Measurements from ENCODE around the gene LRRC39.

DNA sequence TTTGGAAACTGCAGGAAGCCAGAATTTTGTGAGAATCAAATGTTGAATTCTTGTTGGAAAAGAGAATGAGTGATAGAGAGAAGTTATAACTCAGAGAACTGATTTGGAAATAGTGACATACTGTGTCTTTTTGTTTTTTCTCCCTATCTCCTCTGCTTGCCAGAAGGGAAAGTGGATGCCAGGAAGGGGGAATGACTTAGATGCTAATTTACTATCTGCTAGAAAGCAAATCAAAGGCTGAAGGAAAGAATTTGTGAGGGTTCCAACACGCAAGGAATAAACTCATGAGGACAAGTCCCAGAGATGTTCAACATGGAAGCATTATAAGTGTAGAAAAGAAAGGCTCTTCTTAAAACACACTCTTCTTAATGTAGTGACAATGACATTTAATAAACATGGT, 20.5 kb upstream of the LRRC39 start:
- TF ChIP-seq ZNF335 (tag by site-specific recombination; conservative IDR thresholded peaks at IDR 0.05) (no peak), ZNF660 (tag by site-specific recombination; IDR thresholded peaks at IDR 0.05) (no peak), ZNF561 (tag by site-specific recombination; IDR thresholded peaks at IDR 0.05; ENCODE audit: borderline replicate concordance) (no peak), YY1 (tag by site-specific recombination; IDR thresholded peaks at IDR 0.05) (no peak), GLIS1 (tag by site-specific recombination; IDR thresholded peaks at IDR 0.05) (no peak)
- TF ChIP-seq, protein P1, sequence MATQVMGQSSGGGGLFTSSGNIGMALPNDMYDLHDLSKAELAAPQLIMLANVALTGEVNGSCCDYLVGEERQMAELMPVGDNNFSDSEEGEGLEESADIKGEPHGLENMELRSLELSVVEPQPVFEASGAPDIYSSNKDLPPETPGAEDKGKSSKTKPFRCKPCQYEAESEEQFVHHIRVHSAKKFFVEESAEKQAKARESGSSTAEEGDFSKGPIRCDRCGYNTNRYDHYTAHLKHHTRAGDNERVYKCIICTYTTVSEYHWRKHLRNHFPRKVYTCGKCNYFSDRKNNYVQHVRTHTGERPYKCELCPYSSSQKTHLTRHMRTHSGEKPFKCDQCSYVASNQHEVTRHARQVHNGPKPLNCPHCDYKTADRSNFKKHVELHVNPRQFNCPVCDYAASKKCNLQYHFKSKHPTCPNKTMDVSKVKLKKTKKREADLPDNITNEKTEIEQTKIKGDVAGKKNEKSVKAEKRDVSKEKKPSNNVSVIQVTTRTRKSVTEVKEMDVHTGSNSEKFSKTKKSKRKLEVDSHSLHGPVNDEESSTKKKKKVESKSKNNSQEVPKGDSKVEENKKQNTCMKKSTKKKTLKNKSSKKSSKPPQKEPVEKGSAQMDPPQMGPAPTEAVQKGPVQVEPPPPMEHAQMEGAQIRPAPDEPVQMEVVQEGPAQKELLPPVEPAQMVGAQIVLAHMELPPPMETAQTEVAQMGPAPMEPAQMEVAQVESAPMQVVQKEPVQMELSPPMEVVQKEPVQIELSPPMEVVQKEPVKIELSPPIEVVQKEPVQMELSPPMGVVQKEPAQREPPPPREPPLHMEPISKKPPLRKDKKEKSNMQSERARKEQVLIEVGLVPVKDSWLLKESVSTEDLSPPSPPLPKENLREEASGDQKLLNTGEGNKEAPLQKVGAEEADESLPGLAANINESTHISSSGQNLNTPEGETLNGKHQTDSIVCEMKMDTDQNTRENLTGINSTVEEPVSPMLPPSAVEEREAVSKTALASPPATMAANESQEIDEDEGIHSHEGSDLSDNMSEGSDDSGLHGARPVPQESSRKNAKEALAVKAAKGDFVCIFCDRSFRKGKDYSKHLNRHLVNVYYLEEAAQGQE (tag by site-specific recombination; IDR thresholded peaks at IDR 0.05) = no peak
- TF ChIP-seq, protein P2, sequence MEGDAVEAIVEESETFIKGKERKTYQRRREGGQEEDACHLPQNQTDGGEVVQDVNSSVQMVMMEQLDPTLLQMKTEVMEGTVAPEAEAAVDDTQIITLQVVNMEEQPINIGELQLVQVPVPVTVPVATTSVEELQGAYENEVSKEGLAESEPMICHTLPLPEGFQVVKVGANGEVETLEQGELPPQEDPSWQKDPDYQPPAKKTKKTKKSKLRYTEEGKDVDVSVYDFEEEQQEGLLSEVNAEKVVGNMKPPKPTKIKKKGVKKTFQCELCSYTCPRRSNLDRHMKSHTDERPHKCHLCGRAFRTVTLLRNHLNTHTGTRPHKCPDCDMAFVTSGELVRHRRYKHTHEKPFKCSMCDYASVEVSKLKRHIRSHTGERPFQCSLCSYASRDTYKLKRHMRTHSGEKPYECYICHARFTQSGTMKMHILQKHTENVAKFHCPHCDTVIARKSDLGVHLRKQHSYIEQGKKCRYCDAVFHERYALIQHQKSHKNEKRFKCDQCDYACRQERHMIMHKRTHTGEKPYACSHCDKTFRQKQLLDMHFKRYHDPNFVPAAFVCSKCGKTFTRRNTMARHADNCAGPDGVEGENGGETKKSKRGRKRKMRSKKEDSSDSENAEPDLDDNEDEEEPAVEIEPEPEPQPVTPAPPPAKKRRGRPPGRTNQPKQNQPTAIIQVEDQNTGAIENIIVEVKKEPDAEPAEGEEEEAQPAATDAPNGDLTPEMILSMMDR (tag by site-specific recombination; IDR thresholded peaks at IDR 0.05) = no peak
- TF ChIP-seq, protein P3, sequence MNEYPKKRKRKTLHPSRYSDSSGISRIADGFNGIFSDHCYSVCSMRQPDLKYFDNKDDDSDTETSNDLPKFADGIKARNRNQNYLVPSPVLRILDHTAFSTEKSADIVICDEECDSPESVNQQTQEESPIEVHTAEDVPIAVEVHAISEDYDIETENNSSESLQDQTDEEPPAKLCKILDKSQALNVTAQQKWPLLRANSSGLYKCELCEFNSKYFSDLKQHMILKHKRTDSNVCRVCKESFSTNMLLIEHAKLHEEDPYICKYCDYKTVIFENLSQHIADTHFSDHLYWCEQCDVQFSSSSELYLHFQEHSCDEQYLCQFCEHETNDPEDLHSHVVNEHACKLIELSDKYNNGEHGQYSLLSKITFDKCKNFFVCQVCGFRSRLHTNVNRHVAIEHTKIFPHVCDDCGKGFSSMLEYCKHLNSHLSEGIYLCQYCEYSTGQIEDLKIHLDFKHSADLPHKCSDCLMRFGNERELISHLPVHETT (tag by site-specific recombination; IDR thresholded peaks at IDR 0.05) = no peak
